ENCODE data around the gene FMN2.

FMN2 gene

GRCh38 chr1:240399381-240399780 lies 307.7 kb downstream of the FMN2 start:
- Histone ChIP-seq H3K9me2 (replicated peaks; ENCODE audit: insufficient read depth, low read length) (no peaks in the 10 kb centered on the region), H2AFZ (ENCODE audit: low read depth, low read length, severe bottlenecking) (no peak overlapping the region), H4K20me1 (ENCODE audit: low read depth, low read length) (no peaks in the 10 kb centered on the region), H3K9me3 (ENCODE audit: insufficient read depth, low read length) (no peaks in the 10 kb centered on the region), H3K27me3 (ENCODE audit: low read length) (no peaks in the 10 kb centered on the region), H3K27ac (ENCODE audit: low read depth, low read length) (no peak overlapping the region), H3K4me2 (ENCODE audit: low read depth, low read length, poor library complexity, severe bottlenecking) (no peak overlapping the region), H3K36me3 (ENCODE audit: low read length) (no peaks in the 10 kb centered on the region), H3K4me3 (ENCODE audit: insufficient read depth, low read length, poor library complexity, severe bottlenecking) (no peak overlapping the region), H3F3A (ENCODE audit: insufficient read depth) (no peaks in the 10 kb centered on the region), H3K79me2 (ENCODE audit: insufficient read depth, low read length) (no peaks in the 10 kb centered on the region), H3K9ac (ENCODE audit: low read length) (no peak overlapping the region)
- TF ChIP-seq, protein P1, sequence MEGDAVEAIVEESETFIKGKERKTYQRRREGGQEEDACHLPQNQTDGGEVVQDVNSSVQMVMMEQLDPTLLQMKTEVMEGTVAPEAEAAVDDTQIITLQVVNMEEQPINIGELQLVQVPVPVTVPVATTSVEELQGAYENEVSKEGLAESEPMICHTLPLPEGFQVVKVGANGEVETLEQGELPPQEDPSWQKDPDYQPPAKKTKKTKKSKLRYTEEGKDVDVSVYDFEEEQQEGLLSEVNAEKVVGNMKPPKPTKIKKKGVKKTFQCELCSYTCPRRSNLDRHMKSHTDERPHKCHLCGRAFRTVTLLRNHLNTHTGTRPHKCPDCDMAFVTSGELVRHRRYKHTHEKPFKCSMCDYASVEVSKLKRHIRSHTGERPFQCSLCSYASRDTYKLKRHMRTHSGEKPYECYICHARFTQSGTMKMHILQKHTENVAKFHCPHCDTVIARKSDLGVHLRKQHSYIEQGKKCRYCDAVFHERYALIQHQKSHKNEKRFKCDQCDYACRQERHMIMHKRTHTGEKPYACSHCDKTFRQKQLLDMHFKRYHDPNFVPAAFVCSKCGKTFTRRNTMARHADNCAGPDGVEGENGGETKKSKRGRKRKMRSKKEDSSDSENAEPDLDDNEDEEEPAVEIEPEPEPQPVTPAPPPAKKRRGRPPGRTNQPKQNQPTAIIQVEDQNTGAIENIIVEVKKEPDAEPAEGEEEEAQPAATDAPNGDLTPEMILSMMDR (IDR thresholded peaks at IDR 0.05; ENCODE audit: insufficient read depth, low read length, poor library complexity, severe bottlenecking), result no peak
- TF ChIP-seq EZH2phosphoT487 (conservative IDR thresholded peaks at IDR 0.05; ENCODE audit: low read length), result no peak

DNA sequence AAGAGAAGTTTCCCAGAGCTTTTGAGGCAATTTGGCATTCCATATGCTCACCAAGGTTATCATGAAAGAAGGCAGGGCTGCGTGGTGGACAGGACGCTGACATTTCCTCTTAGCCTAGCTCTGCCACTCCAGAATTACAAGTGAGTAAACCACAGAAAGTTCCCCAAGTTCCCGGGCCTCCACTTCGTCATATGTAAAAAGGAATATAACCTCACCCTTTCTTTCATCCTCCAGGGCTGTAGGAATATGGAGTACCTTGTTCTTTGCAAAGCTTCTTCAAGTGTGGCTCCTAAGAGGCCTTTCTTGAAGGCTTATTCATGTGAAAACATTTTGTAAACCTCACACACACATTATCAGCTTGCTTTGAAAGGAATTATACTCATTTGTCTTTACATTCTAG lies 310.0 kb downstream of the FMN2 start:
- H3K27me3 ChIP-seq (ENCODE audit: low read length), result no peaks in the 10 kb centered on the region
- H3K9me2 ChIP-seq (replicated peaks; ENCODE audit: insufficient read depth, low read length), result no peaks in the 10 kb centered on the region
- no peaks in the 10 kb centered on the region for H3F3A ChIP-seq (ENCODE audit: insufficient read depth)
- no peaks in the 10 kb centered on the region for H3K9me3 ChIP-seq (ENCODE audit: insufficient read depth, low read length)
- no peak overlapping the region for H2AFZ ChIP-seq (ENCODE audit: low read depth, low read length, severe bottlenecking)
- no peaks in the 10 kb centered on the region for H3K79me2 ChIP-seq (ENCODE audit: insufficient read depth, low read length)
- no peak overlapping the region for H3K9ac ChIP-seq (ENCODE audit: low read length)
- H3K36me3 ChIP-seq (ENCODE audit: low read length), result no peaks in the 10 kb centered on the region
- no peak overlapping the region for H3K27ac ChIP-seq (ENCODE audit: low read depth, low read length)
- no peak overlapping the region for H3K4me2 ChIP-seq (ENCODE audit: low read depth, low read length, poor library complexity, severe bottlenecking)
- no peak overlapping the region for H3K4me3 ChIP-seq (ENCODE audit: insufficient read depth, low read length, poor library complexity, severe bottlenecking)
- TF ChIP-seq, protein P1 (IDR thresholded peaks at IDR 0.05; ENCODE audit: insufficient read depth, low read length, poor library complexity, severe bottlenecking), result no peak
- no peak for TF ChIP-seq EZH2phosphoT487 (conservative IDR thresholded peaks at IDR 0.05; ENCODE audit: low read length)
- H4K20me1 ChIP-seq (ENCODE audit: low read depth, low read length), result no peaks in the 10 kb centered on the region

DNA sequence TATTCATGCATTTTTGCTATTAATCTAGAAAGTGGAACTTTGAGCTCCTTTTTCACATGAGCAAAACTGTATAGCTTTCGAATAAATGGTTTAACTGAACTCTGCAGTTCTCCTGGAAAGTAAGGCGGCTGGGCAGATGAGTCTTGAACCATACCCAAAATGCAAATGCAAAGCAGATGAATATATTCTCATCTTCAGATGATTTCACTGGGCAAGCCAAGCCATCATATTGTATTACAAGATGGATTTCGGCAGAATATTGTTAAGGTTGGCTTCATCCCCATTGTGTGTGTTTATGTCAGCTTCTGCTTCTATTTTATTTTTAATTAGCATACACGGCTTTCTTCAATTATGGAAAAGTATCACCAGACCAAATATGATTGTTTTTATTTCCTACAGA lies 310.6 kb downstream of the FMN2 start:
- H3K9me3 ChIP-seq (ENCODE audit: insufficient read depth, low read length), result no peaks in the 10 kb centered on the region
- no peak overlapping the region for H3K4me2 ChIP-seq (ENCODE audit: low read depth, low read length, poor library complexity, severe bottlenecking)
- no peak overlapping the region for H3K9ac ChIP-seq (ENCODE audit: low read length)
- no peak overlapping the region for H3K4me3 ChIP-seq (ENCODE audit: insufficient read depth, low read length, poor library complexity, severe bottlenecking)
- no peak overlapping the region for H3K27ac ChIP-seq (ENCODE audit: low read depth, low read length)
- no peaks in the 10 kb centered on the region for H4K20me1 ChIP-seq (ENCODE audit: low read depth, low read length)
- no peaks in the 10 kb centered on the region for H3F3A ChIP-seq (ENCODE audit: insufficient read depth)
- H3K79me2 ChIP-seq (ENCODE audit: insufficient read depth, low read length), result no peaks in the 10 kb centered on the region
- TF ChIP-seq, protein P1 (IDR thresholded peaks at IDR 0.05; ENCODE audit: insufficient read depth, low read length, poor library complexity, severe bottlenecking), result no peak
- TF ChIP-seq EZH2phosphoT487 (conservative IDR thresholded peaks at IDR 0.05; ENCODE audit: low read length), result no peak
- H2AFZ ChIP-seq (ENCODE audit: low read depth, low read length, severe bottlenecking), result no peak overlapping the region
- H3K27me3 ChIP-seq (ENCODE audit: low read length), result no peaks in the 10 kb centered on the region
- no peaks in the 10 kb centered on the region for H3K36me3 ChIP-seq (ENCODE audit: low read length)
- H3K9me2 ChIP-seq (replicated peaks; ENCODE audit: insufficient read depth, low read length), result no peaks in the 10 kb centered on the region

All from SU-DHL-6 (cell line).